HG03064 (cell line): ENCODE measurements around the gene PAXIP1.
"Not testable (repeated sequence)": the region's sequence is repeated elsewhere in the genome, so short reads cannot be mapped to it uniquely, and the experiment has no call there.

Experiments
- ATAC-seq: cut with Tn5 transposase; IDR thresholded peaks from one replicate; pipeline ENCODE4 v1.9.1; 2021; ENCODE audit warnings: low read depth; ENCODE audit not compliant: unreplicated experiment

The PAXIP1 gene

DNA sequence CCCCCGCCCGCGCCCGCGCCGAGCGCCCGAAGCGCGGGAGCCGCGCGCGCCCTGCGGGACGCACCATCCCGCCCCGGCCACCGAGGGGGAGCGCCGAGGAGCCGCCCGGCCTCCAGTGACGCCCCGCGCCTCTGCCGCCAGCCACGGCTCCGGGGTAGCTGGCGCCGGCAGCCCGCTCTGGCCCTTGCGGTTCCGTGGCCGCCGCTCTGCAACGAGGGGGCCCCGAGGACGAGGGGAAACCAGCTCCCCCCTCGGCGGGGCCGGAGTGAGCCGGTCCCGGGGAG is at the start of gene PAXIP1:
PAXIP1 (minus strand) TSS at position 33 of the 284 bp plus-strand sequence. CDS start 195 bp downstream, outside the sequence.
- ATAC-seq: peak; percentile 55

DNA sequence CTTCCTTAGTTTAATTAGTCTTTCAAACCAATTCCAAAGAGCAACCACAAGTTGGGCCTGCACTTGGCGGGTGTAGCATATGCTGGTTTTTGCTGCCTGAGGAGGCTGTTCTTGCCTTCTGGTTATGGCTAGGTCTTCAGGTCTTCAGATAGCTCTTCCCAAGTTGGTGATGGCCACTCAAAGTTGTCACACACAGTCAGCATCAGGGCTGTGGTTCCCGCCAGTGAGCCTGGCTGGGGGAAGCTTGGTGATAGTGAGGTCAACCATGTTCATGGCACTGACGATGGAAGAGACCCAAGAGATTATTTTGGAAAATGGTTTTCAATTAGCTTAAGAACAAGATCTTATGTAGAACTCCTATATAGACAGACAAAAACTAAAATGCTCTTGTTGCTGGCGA is 48.4 kb upstream of the PAXIP1 start:
- no peak for ATAC-seq

GRCh38 chr7:155048006-155048405 is 45.1 kb upstream of the PAXIP1 start:
- no peak for ATAC-seq

- ATAC-seq: no peak
Measured at GRCh38 chr7:155043756-155044155, 40.8 kb upstream of the PAXIP1 start.

DNA sequence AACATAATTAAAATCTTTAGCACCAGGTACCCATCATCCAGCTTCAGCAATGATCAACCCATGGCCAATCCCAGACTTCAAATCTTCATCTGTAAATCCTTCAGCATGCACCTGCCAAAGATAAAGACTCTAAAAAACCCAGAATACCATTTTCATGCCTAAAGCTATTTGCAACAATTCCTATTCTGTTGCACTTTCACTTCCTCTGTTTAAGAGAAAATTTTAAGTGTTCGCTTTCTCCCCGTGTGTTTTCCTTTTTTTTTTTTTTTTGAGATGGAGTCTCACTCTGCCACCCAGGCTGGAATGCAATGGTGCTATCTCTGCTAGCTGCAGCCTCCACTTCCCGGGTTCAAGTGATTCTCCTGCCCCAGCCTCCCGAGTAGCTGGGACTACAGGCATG is 35.4 kb upstream of the PAXIP1 start:
- no peak for ATAC-seq

GRCh38 chr7:155034495-155034894 is 31.6 kb upstream of the PAXIP1 start:
- not testable (repeated sequence) for ATAC-seq

GRCh38 chr7:155032978-155033377 is 30.1 kb upstream of the PAXIP1 start:
- ATAC-seq: no peak

- ATAC-seq: no peak
Measured at GRCh38 chr7:155027879-155028278, 25.0 kb upstream of the PAXIP1 start.

DNA sequence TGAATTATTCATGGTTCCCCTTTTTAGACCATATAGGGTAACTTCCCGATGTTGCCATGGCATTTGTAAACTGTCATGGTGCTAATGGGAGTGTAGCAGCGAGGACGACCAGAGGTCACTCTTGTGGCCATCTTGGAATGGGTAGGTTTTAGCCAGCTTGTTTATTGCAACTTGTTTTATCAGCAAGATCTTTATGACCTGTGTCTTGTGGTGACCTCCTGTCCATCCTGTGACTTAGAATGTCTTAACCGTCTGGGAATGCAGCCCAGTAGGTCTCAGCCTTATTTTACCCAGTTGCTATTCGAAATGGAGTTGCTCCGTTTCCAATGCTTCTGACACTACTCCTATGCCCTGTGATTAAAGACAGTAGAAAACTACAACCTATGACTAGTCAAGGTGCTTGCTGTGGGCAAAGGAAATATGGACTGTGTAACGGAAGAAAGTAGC is 18.8 kb upstream of the PAXIP1 start:
- no peak for ATAC-seq

DNA sequence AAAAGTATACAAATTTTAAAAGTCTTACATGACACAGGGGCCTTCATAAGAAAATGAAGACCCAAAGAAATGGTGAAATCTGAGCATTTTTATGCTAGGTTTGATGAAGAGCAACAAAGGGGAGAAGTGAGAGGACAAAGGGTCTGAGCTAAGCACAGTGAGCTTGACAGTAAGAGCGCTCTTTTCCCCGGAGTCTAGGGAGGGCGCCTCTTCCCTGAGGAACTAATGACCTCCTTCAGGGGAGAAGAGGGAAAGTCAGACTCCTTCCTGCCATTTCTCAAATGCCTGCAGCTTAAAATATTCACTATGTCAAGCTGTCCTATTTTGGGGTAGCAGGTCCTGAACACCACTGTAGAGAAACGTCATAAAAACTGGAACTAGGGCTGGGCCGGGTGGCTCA is 18.1 kb upstream of the PAXIP1 start:
- ATAC-seq: no peak

- no peak for ATAC-seq
Measured at GRCh38 chr7:155017834-155018233, 14.9 kb upstream of the PAXIP1 start.

- no peak for ATAC-seq
Measured at GRCh38 chr7:155011086-155011485, 8.2 kb upstream of the PAXIP1 start.

- no peak for ATAC-seq
Measured at GRCh38 chr7:155009570-155010157, 6.7 kb upstream of the PAXIP1 start.

GRCh38 chr7:155007947-155008346 is 5.0 kb upstream of the PAXIP1 start:
- ATAC-seq: no peak

GRCh38 chr7:155003376-155004214 is 671 bp upstream of the PAXIP1 start:
- ATAC-seq: peak; percentile 64

GRCh38 chr7:155002411-155003091 is 373 bp downstream of the PAXIP1 start:
- ATAC-seq: peak; percentile 40

DNA sequence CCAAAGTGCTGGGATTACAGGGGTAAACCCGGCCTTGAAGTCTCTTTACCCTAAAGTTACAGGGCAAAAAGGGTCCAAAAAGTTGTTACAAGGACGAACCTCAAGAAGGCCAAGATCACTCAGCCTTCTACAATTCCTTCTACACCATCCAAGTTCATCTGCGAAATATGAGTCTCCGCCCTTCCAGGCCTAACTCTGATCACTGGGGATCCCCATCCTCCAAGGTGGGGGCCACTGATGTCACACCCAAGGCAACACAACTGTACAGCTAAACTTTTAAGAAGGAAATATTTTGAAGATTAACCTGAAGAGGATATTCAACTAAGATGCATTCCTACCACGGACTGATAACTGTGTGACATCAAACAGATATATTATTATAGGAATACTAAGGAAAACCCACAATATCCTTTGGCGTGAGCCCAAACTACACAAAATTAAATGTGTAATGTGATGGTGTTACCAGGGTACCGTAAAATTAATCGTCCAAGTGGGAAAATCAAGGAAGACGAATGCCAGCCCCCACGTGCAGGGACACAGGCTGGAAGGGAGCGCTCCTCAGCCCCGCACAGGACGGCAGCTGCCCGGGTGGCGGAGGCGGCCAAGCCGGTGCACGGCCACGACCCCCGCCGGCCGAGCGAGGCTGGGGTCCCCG is 1.0 kb downstream of the PAXIP1 start:
- peak; percentile 17 for ATAC-seq

- no peak for ATAC-seq
Measured at GRCh38 chr7:155000795-155001194, 2.1 kb downstream of the PAXIP1 start.

DNA sequence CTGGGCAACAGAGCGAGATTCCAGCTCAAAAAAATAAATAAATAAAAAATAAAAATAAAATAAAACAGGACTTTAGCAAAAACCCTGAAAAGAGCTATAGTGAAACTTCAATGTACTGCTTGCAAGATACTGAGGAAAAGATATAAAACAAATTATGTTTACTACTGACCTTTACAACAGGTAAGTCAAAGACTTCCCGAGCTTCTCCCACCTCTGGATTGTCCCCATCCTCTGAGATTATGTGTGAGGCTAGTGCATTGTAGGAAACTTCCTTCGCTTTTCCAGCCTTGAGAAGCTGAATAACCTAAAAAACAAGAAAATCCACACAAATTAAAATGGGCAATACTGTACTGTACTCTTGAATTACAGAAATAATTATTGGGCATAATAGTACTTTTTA is 4.4 kb downstream of the PAXIP1 start:
- ATAC-seq: no peak

- no peak for ATAC-seq
Measured at GRCh38 chr7:154997840-154998370, 5.0 kb downstream of the PAXIP1 start.

- ATAC-seq: no peak
Measured at GRCh38 chr7:154996756-154997155, 6.2 kb downstream of the PAXIP1 start.
